ENCODE measurements around the gene TAPT1. TPM values are rescaled to one million over a fixed set of nuclear protein-coding genes. Genes with fewer than 3 reads are reported as not detected.
A peak's percentile ranks its signal among the peaks of the same experiment; 100 is the strongest.

The TAPT1 gene
- total RNA-seq, 2 donors from 2014 or later, result 33.6 to 52.5 TPM

GRCh38 chr4:16116493-16116990 is 109.7 kb downstream of the TAPT1 start:
- ATAC-seq, result no peak
- H3K9me3 Mint-ChIP-seq, result peaks cover 13 to 17% of the 10 kb centered on the region in 2 donors
- H3K36me3 Mint-ChIP-seq, result peaks cover 0 to 10% of the 10 kb centered on the region in 2 donors
- DNase-seq (ENCODE audit: low spot score in 2 of 2), result no peak
- peak overlapping the region in 1 of 2 donors; percentile 15 for H3K27ac Mint-ChIP-seq

GRCh38 chr4:16116019-16116418 is 110.3 kb downstream of the TAPT1 start:
- DNase-seq (ENCODE audit: low spot score in 2 of 2), result no peak
- peaks cover 8 to 13% of the 10 kb centered on the region in 2 donors for H3K9me3 Mint-ChIP-seq
- H3K36me3 Mint-ChIP-seq, result peaks cover 0 to 7% of the 10 kb centered on the region in 2 donors
- no peak for ATAC-seq
- peak overlapping the region in 1 of 2 donors; percentile 15 for H3K27ac Mint-ChIP-seq

- Mint-ChIP-seq H3K27ac (no peak overlapping the region), H3K36me3 (no peaks in the 10 kb centered on the region), H3K9me3 (peaks cover 0 to 4% of the 10 kb centered on the region in 2 donors)
- ATAC-seq, result no peak
- no peak for DNase-seq (ENCODE audit: low spot score in 2 of 2)
Observed at GRCh38 chr4:16114546-16114945, 111.7 kb downstream of the TAPT1 start.

- ATAC-seq, result no peak
- H3K36me3 Mint-ChIP-seq, result no peaks in the 10 kb centered on the region
- no peak overlapping the region for H3K27ac Mint-ChIP-seq
- H3K9me3 Mint-ChIP-seq, result no peaks in the 10 kb centered on the region
- DNase-seq (ENCODE audit: low spot score in 2 of 2), result no peak
Observed at GRCh38 chr4:16113741-16114140, 112.5 kb downstream of the TAPT1 start.

- Mint-ChIP-seq H3K9me3 (no peaks in the 10 kb centered on the region), H3K27ac (no peak overlapping the region), H3K36me3 (no peaks in the 10 kb centered on the region)
- no peak for DNase-seq (ENCODE audit: low spot score in 2 of 2)
- ATAC-seq, result no peak
Observed at GRCh38 chr4:16111533-16111932, 114.7 kb downstream of the TAPT1 start.

- Mint-ChIP-seq H3K27ac (no peak overlapping the region), H3K36me3 (no peaks in the 10 kb centered on the region), H3K9me3 (no peaks in the 10 kb centered on the region)
- no peak for DNase-seq (ENCODE audit: low spot score in 2 of 2)
- no peak for ATAC-seq
Observed at GRCh38 chr4:16110661-16111290, 115.5 kb downstream of the TAPT1 start.

Other genes with a start within 250 kb of the TAPT1 start
- under 1 TPM; 0.06 to 0.41 TPM for gene PROM1, start 142.4 kb downstream of the TAPT1 start, total RNA-seq

Data from activated naive CD4-positive, alpha-beta T cell treated with anti-CD3 and anti-CD28 coated beads, Interleukin-2, amount 50 U/mL, for 72 hours (primary cell).